A549 (cell line): ENCODE measurements around the gene PLA2G5. TPM values are rescaled to one million over a fixed set of nuclear protein-coding genes. Genes with fewer than 3 reads are reported as not detected.

Source experiments
- ATAC-seq, 2 experiments: fragments of 200-7000 bp in 1 of 2; fragments of >200 bp in 1 of 2; cut with Nextera tagmentation in 1 of 2; cut with Tn5 transposase in 1 of 2; 3 replicates each; pipeline versions ENCODE4 v1.8.0 to v1.9.1; 2018 to 2020; ENCODE audit warnings: mild to moderate bottlenecking in 1 of 2, moderate library complexity in 1 of 2
- CTCF ChIA-PET: fragments of 300-600 bp; sonication (Branson Sonifier 250); formaldehyde crosslinking; extraction: SDS; loops from one replicate; lab custom pipeline; 2021; ENCODE audit warnings: antibody characterized with exemption, inconsistent platforms; lab: Yijun Ruan, JAX
- POLR2A ChIA-PET: fragments of 350-600 bp; formaldehyde crosslinking; extraction: SDS; loops from one replicate; lab custom pipeline; 2021; ENCODE audit warnings: antibody characterized with exemption, inconsistent platforms; lab: Yijun Ruan, JAX
- DNase-seq, 2 experiments: peaks; one replicate each; pipeline versions ENCODE4 v3.0.0 to v3.0.0-alpha.2; 2011 to 2016; ENCODE audit warnings: low read depth in 1 of 2, low spot score in 1 of 2
- FAIRE-seq: peaks from 2 replicates; lab custom pipeline; 2011; peaks lifted over from hg19 to GRCh38; lab: Jason Lieb, UNC
- H3K27ac ChIP-seq, 2 experiments: fragments of >200 bp; sonication (Bioruptor Twin); formaldehyde crosslinking; 3 replicates each; pipeline ENCODE4 v1.5.1; 2016 to 2017
- H3K4me1 ChIP-seq: fragments of >200 bp; sonication (Bioruptor Twin); formaldehyde crosslinking; 3 replicates; pipeline ENCODE4 v1.6.1; 2016
- H3K4me2 ChIP-seq: fragments of >200 bp; sonication (Bioruptor Twin); formaldehyde crosslinking; 3 replicates; pipeline ENCODE4 v1.6.1; 2016
- H3K4me3 ChIP-seq: fragments of >200 bp; sonication (Bioruptor Twin); formaldehyde crosslinking; 3 replicates; pipeline ENCODE4 v1.5.1; 2016
- H3K9me3 ChIP-seq: fragments of >200 bp; sonication (Bioruptor Twin); formaldehyde crosslinking; 3 replicates; pipeline ENCODE4 v1.6.1; 2016
- CBX2 ChIP-seq: fragments of 200-600 bp; sonication (generic); IDR thresholded peaks from 2 replicates; pipeline ENCODE4 v1.6.1; 2016; ENCODE audit warnings: low read depth, mild to moderate bottlenecking, borderline replicate concordance
- CBX8 ChIP-seq: fragments of 200-600 bp; sonication (generic); IDR thresholded peaks from 2 replicates; pipeline ENCODE4 v1.6.1; 2016
- CHD2 ChIP-seq: fragments of 150-350 bp; IDR thresholded peaks from 2 replicates; pipeline ENCODE4 v1.6.1; 2014; ENCODE audit warnings: low read length; ENCODE audit not compliant: partially characterized antibody
- CHD4 ChIP-seq: fragments of 200-600 bp; sonication (generic); IDR thresholded peaks from 2 replicates; pipeline ENCODE4 v1.6.1; 2016; ENCODE audit warnings: antibody characterized with exemption, mild to moderate bottlenecking, borderline replicate concordance
- E2F6 ChIP-seq: IDR thresholded peaks from 2 replicates; pipeline ENCODE4 v1.6.1; 2012; ENCODE audit warnings: low read depth, borderline replicate concordance
- EP300 ChIP-seq, 2 experiments: fragments of >200 bp; sonication (Bioruptor Twin); formaldehyde crosslinking; IDR thresholded peaks; 2 replicates in 1 of 2; 3 replicates in 1 of 2; pipeline ENCODE4 v1.6.1; 2016 to 2017
- FOSL2 ChIP-seq, 2 experiments: fragments of 450-650 bp in 1 of 2; fragments of >200 bp in 1 of 2; sonication (Bioruptor Twin) in 1 of 2; formaldehyde crosslinking; IDR thresholded peaks; 2 replicates each; pipeline versions ENCODE4 v1.5.0 to v1.6.1; 2016 to 2020; ENCODE audit warnings: mild to moderate bottlenecking in 1 of 2, moderate library complexity in 1 of 2
- FOXS1 ChIP-seq: fragments of 250-450 bp; sonication (Bioruptor Pico); IDR thresholded peaks from 2 replicates; pipeline ENCODE4 v1.5.0; 2020; ENCODE audit warnings: mild to moderate bottlenecking, moderate library complexity
- GATA3 ChIP-seq: IDR thresholded peaks from 2 replicates; pipeline ENCODE4 v1.6.1; 2012; ENCODE audit warnings: borderline replicate concordance
- HEYL ChIP-seq: fragments of 250-450 bp; sonication (Bioruptor Pico); IDR thresholded peaks from 2 replicates; pipeline ENCODE4 v1.8.0; 2021; ENCODE audit warnings: mild to moderate bottlenecking, moderate library complexity
- HOXB13 ChIP-seq: fragments of 250-450 bp; sonication (Bioruptor Pico); IDR thresholded peaks from 2 replicates; pipeline ENCODE4 v1.5.0; 2020; ENCODE audit warnings: low read depth, mild to moderate bottlenecking, moderate library complexity
- JUN ChIP-seq, 2 experiments: fragments of >200 bp; sonication (Bioruptor Twin); formaldehyde crosslinking; IDR thresholded peaks; 2 replicates in 1 of 2; 3 replicates in 1 of 2; pipeline ENCODE4 v1.6.1; 2016 to 2017
- KDM1A ChIP-seq: fragments of 200-600 bp; sonication (generic); IDR thresholded peaks from 2 replicates; pipeline ENCODE4 v1.6.1; 2016; ENCODE audit warnings: low read depth, mild to moderate bottlenecking
- MAFK ChIP-seq: fragments of 450-650 bp; IDR thresholded peaks from 2 replicates; pipeline ENCODE4 v1.6.1; 2014; ENCODE audit not compliant: partially characterized antibody
- NPAS2 ChIP-seq: fragments of 250-450 bp; sonication (Bioruptor Pico); IDR thresholded peaks from 2 replicates; pipeline ENCODE4 v1.8.0; 2022; ENCODE audit warnings: mild to moderate bottlenecking, moderate library complexity, borderline replicate concordance
- NR3C1 ChIP-seq: fragments of >200 bp; sonication (Bioruptor Twin); formaldehyde crosslinking; IDR thresholded peaks from 3 replicates; pipeline ENCODE4 v1.6.1; 2017
- RARB ChIP-seq: fragments of 250-450 bp; sonication (Bioruptor Pico); IDR thresholded peaks from 2 replicates; pipeline ENCODE4 v1.8.0; 2021; ENCODE audit warnings: mild to moderate bottlenecking, moderate library complexity
- RFX5 ChIP-seq: fragments of 450-650 bp; IDR thresholded peaks from 2 replicates; pipeline ENCODE4 v1.7.1; 2014; ENCODE audit warnings: antibody characterized with exemption, mild to moderate bottlenecking, moderate library complexity
- RNF2 ChIP-seq: fragments of 200-600 bp; sonication (generic); IDR thresholded peaks from 2 replicates; pipeline ENCODE4 v1.6.1; 2016; ENCODE audit warnings: low read depth, mild to moderate bottlenecking, antibody characterized with exemption, moderate library complexity, borderline replicate concordance
- USF2 ChIP-seq: fragments of 450-650 bp; IDR thresholded peaks from 2 replicates; pipeline ENCODE4 v1.6.1; 2014; ENCODE audit warnings: antibody characterized with exemption
- ZSCAN20 ChIP-seq: fragments of 250-450 bp; sonication (Bioruptor Pico); IDR thresholded peaks from 2 replicates; pipeline ENCODE4 v1.8.0; 2022; ENCODE audit warnings: mild to moderate bottlenecking, moderate library complexity
- WGBS: methylation state at CpG from one replicate; pipeline ENCODE4 v1.1.6; 2017; ENCODE audit errors: missing lambda C conversion rate; 5-methylcytosine and 5-hydroxymethylcytosine counted together
- polyA plus RNA-seq, 4 experiments: library from polyadenylated mRNA; depleted of rRNA in 3 of 4; stranded (reverse); fragments of >200 nt; fragmentation: RNase III in 1 of 4; extraction: RNeasy Plus Mini Kit Qiagen cat#74134 plus additional on column Dnase treatment in 1 of 4; gene quantifications; 2 replicates in 3 of 4; 3 replicates in 1 of 4; pipeline ENCODE4 v1.2.3, GENCODE V29; 2011 to 2017
- TF ChIP-seq, protein P1 (sequence below): fragments of 250-450 bp; sonication (Bioruptor Pico); IDR thresholded peaks from 2 replicates; pipeline ENCODE4 v1.5.0; 2021; ENCODE audit warnings: mild to moderate bottlenecking, moderate library complexity, borderline replicate concordance
- TF ChIP-seq, protein P2 (sequence below): IDR thresholded peaks from 2 replicates; pipeline ENCODE4 v1.6.1; 2012

PLA2G5 gene
- polyA plus RNA-seq, 2 of the 4 experiments (the other 2 are of a cell fraction) = not detected

DNA sequence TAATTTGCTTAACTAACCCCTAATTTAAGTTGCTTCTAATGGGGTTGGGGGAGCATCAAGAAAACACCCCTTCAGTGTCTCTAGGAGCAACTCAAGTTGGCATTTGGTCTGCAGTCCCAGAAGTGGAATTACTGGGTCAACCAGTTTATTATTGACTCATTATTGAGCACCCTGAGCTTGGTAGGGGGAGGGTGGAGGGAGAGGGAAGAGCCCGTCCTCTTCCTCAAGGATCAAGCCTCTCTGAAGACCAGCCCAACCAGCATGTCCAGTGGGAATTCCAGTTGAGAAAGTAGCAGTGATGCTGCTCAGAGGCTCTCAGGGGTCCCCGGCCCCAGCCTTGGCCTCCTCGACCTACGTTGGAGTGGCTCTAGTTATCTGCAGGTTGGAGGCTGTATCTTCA is 67.1 kb downstream of the PLA2G5 start:
- Histone ChIP-seq H3K4me1 (no peaks in the 10 kb centered on the region), H3K27ac (no peak overlapping the region), H3K4me3 (no peak overlapping the region)
- TF ChIP-seq KDM1A = no peak
- TF ChIP-seq, protein P1, sequence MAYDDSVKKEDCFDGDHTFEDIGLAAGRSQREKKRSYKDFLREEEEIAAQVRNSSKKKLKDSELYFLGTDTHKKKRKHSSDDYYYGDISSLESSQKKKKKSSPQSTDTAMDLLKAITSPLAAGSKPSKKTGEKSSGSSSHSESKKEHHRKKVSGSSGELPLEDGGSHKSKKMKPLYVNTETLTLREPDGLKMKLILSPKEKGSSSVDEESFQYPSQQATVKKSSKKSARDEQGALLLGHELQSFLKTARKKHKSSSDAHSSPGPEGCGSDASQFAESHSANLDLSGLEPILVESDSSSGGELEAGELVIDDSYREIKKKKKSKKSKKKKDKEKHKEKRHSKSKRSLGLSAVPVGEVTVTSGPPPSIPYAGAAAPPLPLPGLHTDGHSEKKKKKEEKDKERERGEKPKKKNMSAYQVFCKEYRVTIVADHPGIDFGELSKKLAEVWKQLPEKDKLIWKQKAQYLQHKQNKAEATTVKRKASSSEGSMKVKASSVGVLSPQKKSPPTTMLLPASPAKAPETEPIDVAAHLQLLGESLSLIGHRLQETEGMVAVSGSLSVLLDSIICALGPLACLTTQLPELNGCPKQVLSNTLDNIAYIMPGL = no peak
- no peak for TF ChIP-seq MAFK
- TF ChIP-seq HEYL (CRISPR knock-in tag) = no peak
- TF ChIP-seq JUN (IDR thresholded peaks at IDR 0.05) = no peak
- TF ChIP-seq, all 56 proteins: peak for 0
- ChIA-PET CTCF (no interaction called here), POLR2A (no interaction called here)
- no peak for FAIRE-seq
- Histone ChIP-seq H3K4me2 (no peak overlapping the region), H3K9me3 (no peaks in the 10 kb centered on the region)
- no peak for DNase-seq
- 90% methylated on average over 2 of the region's 4 CpGs for WGBS
- ATAC-seq = no peak

DNA sequence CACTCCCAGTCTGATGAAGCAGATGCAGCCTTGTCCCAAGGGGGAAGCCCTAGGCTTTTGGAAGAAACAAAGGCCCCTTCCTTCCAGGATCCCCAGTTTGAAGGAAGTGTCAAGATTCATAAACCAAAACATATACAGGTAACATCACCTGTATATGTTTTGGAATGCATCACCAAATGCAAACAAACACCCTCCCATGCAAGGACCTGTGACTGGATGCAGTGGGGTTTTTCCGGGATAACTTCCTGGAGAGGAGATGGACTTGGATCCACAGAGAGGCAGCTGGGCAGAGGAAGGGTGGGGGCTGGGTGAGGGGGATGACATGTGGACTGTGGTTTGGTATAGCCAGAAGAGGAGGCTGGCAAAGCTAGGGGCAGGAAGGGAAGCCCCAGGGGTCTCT is 67.6 kb downstream of the PLA2G5 start:
- CTCF ChIA-PET = no interaction called here

DNA sequence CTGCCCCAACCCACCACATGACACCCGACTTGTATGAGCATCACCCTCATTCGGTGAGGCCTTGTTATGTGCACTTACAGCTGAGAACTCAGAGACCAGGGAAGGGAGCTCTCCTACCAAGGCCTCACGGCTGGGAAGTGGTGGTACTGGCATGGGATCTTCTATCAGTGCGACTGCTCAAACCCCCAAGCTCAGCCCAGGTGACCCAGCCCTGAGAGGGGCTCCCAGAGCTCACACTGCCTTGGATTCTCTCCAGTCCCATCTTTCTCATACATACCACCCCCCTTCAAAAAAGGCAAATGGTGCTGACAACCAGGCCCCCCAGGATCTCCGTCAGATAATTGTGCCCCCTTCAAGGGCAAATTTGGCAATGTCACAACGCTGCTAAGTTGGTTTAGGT is 68.4 kb downstream of the PLA2G5 start:
- POLR2A ChIA-PET = no interaction called here
- TF ChIP-seq, protein P1 = no peak
- TF ChIP-seq CHD4 (no peak), KDM1A (no peak), FOXS1 (CRISPR knock-in tag) (no peak), CBX8 (no peak), RARB (CRISPR knock-in tag) (no peak), HOXB13 (CRISPR knock-in tag) (no peak), NPAS2 (CRISPR knock-in tag) (no peak)
- Histone ChIP-seq H3K4me3 (no peak overlapping the region), H3K4me2 (no peak overlapping the region), H3K9me3 (no peaks in the 10 kb centered on the region), H3K27ac (no peak overlapping the region), H3K4me1 (no peaks in the 10 kb centered on the region)
- FAIRE-seq (no peak), ATAC-seq (no peak), DNase-seq (no peak)
- 53% methylated on average over 4 of the region's 6 CpGs for WGBS
- CTCF ChIA-PET = no interaction called here

More for the DNA sequence above, 67.6 kb downstream of the PLA2G5 start:
- ATAC-seq (no peak), DNase-seq (no peak), FAIRE-seq (no peak)
- no peaks in the 10 kb centered on the region for H3K9me3 ChIP-seq
- TF ChIP-seq CBX2 = no peak
- TF ChIP-seq CHD2 = no peak
- TF ChIP-seq USF2 = no peak
- TF ChIP-seq EP300 (IDR thresholded peaks at IDR 0.05) = no peak
- TF ChIP-seq HOXB13 (CRISPR knock-in tag) = no peak
- no peak for TF ChIP-seq E2F6
- no peak for TF ChIP-seq FOXS1 (CRISPR knock-in tag)
- TF ChIP-seq HEYL (CRISPR knock-in tag) = no peak
- TF ChIP-seq, protein P2, sequence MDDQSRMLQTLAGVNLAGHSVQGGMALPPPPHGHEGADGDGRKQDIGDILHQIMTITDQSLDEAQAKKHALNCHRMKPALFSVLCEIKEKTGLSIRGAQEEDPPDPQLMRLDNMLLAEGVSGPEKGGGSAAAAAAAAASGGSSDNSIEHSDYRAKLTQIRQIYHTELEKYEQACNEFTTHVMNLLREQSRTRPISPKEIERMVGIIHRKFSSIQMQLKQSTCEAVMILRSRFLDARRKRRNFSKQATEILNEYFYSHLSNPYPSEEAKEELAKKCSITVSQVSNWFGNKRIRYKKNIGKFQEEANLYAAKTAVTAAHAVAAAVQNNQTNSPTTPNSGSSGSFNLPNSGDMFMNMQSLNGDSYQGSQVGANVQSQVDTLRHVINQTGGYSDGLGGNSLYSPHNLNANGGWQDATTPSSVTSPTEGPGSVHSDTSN = no peak
- no peak for TF ChIP-seq ZSCAN20 (CRISPR knock-in tag)
- no peak for TF ChIP-seq RFX5
- no peak for TF ChIP-seq CBX8
- TF ChIP-seq FOSL2 (IDR thresholded peaks at IDR 0.05) = no peak
- TF ChIP-seq FOSL2 (CRISPR knock-in tag; IDR thresholded peaks at IDR 0.05) = no peak
- no peak for TF ChIP-seq RNF2
- TF ChIP-seq NR3C1 = no peak
- TF ChIP-seq GATA3 = no peak
- H3K27ac ChIP-seq = no peak overlapping the region
- H3K4me1 ChIP-seq = no peaks in the 10 kb centered on the region
- no peak overlapping the region for H3K4me2 ChIP-seq
- no CpG with 5 or more reads among the region's 1 CpG for WGBS
- POLR2A ChIA-PET = no interaction called here
- H3K4me3 ChIP-seq = no peak overlapping the region
